Vagina (tissue), 2 donors: ENCODE results near the gene MED20. TPM values are rescaled to one million over a fixed set of nuclear protein-coding genes. Genes with fewer than 3 reads are reported as not detected.

Experiments used
- DNase-seq, 2 donors: peaks; one replicate each; pipeline ENCODE4 v3.0.0-alpha.2; 2017; ENCODE audit errors: extremely low spot score in 2 of 2
- H3K27ac ChIP-seq: fragments of 200-600 bp; sonication (generic); one replicate; pipeline ENCODE4 v1.5.1; 2019
- H3K27me3 ChIP-seq: fragments of 200-600 bp; sonication (generic); one replicate; pipeline ENCODE4 v1.5.1; 2019
- H3K36me3 ChIP-seq, 2 donors: fragments of 200-600 bp; sonication (generic); one replicate each; pipeline ENCODE4 v1.5.1; 2017 to 2019
- H3K4me1 ChIP-seq: fragments of 200-600 bp; sonication (generic); one replicate; pipeline ENCODE4 v1.5.1; 2019
- H3K4me3 ChIP-seq, 2 donors: fragments of 200-600 bp; sonication (generic); 1 replicate in 1 of 2; 2 replicates in 1 of 2; pipeline ENCODE4 v1.5.1; 2016 to 2019
- H3K9me3 ChIP-seq: fragments of 200-600 bp; sonication (generic); one replicate; pipeline ENCODE4 v1.5.1; 2019
- POLR2A ChIP-seq, 2 donors: fragments of 450-650 bp; IDR thresholded peaks; one replicate each; pipeline ENCODE4 v1.6.1; 2017; ENCODE audit warnings: antibody characterized with exemption in 2 of 2, mild to moderate bottlenecking in 2 of 2, moderate library complexity in 2 of 2
- POLR2AphosphoS5 ChIP-seq, 2 donors: sonication (generic); formaldehyde crosslinking; IDR thresholded peaks; one replicate each; pipeline ENCODE4 v1.9.0; 2017; ENCODE audit warnings: antibody characterized with exemption in 2 of 2, mild to moderate bottlenecking in 2 of 2, low read depth in 1 of 2; ENCODE audit not compliant: insufficient read depth in 1 of 2
- intact Hi-C: fragments of 100-400 bp; cut with DNase I; formaldehyde crosslinking; loops from one replicate; pipeline ENCODE4 v1.15.1; 2023
- total RNA-seq: library from RNA; depleted of rRNA; stranded (reverse); fragments of >200 nt; gene quantifications from one replicate; pipeline ENCODE4 v1.2.3, GENCODE V29; 2016
- TF ChIP-seq, protein P1 (sequence below), 3 experiments: fragments of 450-650 bp in 2 of 3; fragments of 200-600 bp in 1 of 3; sonication (generic) in 1 of 3; IDR thresholded peaks; one replicate each; pipeline ENCODE4 v1.5.1; 2017 to 2019; ENCODE audit warnings: antibody characterized with exemption in 3 of 3, mild to moderate bottlenecking in 2 of 3, moderate library complexity in 2 of 3

Gene MED20
- total RNA-seq, 1 donor from 2014 or later: 9.6 TPM

DNA sequence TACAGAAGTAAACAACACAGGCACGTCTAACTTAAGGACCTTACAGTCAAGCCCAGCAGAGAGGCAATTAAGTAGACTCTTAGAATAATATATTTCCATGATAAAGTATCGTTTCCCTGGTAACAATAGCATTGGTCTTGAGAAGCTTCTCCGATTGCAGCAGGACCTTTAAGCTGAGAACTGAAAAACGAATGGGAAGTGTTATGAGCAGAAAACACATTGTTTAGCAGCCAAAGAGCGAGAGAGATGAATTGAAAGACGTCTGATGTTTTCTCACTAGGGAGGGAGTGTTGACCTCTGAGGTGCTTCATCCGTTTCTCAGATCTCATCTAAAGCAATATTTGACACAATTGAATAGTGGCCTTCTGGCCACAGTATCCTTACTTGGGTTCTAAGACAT, 1.2 kb upstream of the MED20 start:
- Histone ChIP-seq H3K4me3 (peak overlapping the region; percentile 86 to 97), H3K36me3 (peaks cover 0 to 2% of the 10 kb centered on the region in 2 donors), H3K9me3 (no peaks in the 10 kb centered on the region), H3K4me1 (peaks cover 47% of the 10 kb centered on the region), H3K27ac (peak overlapping the region; percentile 90), H3K27me3 (no peaks in the 10 kb centered on the region)
- intact Hi-C loops: no loop called here
- no peak for DNase-seq
- TF ChIP-seq POLR2AphosphoS5 (IDR thresholded peaks at IDR 0.05; ENCODE audit: insufficient read depth in 1 of 2, low read depth in 1 of 2) (no peak), POLR2A (IDR thresholded peaks at IDR 0.05) (no peak)
- TF ChIP-seq, protein P1, sequence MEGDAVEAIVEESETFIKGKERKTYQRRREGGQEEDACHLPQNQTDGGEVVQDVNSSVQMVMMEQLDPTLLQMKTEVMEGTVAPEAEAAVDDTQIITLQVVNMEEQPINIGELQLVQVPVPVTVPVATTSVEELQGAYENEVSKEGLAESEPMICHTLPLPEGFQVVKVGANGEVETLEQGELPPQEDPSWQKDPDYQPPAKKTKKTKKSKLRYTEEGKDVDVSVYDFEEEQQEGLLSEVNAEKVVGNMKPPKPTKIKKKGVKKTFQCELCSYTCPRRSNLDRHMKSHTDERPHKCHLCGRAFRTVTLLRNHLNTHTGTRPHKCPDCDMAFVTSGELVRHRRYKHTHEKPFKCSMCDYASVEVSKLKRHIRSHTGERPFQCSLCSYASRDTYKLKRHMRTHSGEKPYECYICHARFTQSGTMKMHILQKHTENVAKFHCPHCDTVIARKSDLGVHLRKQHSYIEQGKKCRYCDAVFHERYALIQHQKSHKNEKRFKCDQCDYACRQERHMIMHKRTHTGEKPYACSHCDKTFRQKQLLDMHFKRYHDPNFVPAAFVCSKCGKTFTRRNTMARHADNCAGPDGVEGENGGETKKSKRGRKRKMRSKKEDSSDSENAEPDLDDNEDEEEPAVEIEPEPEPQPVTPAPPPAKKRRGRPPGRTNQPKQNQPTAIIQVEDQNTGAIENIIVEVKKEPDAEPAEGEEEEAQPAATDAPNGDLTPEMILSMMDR (IDR thresholded peaks at IDR 0.05): no peak

DNA sequence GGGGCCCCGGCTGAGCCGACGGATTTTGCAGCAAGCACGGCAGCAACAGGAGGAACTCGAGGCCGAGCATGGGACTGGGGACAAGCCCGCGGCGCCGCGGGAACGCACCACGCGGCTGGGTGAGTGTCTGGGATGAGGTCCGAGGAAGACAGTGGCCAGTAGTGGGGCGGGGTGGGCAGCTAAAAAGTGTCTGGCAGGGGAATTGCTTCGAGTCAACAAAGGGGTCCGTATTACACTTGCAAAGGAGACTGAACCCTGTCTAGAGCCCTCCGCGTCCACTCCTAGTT, 716 bp upstream of the MED20 start:
- Histone ChIP-seq H3K27ac (peak overlapping the region; percentile 90), H3K27me3 (no peaks in the 10 kb centered on the region), H3K36me3 (no peaks in the 10 kb centered on the region), H3K4me1 (peaks cover 50% of the 10 kb centered on the region), H3K9me3 (no peaks in the 10 kb centered on the region), H3K4me3 (peak overlapping the region; percentile 86 to 97)
- DNase-seq: no peak
- TF ChIP-seq POLR2AphosphoS5 (IDR thresholded peaks at IDR 0.05; ENCODE audit: insufficient read depth in 1 of 2, low read depth in 1 of 2) (no peak), POLR2A (IDR thresholded peaks at IDR 0.05) (no peak)
- TF ChIP-seq, protein P1 (IDR thresholded peaks at IDR 0.05): no peak
- intact Hi-C loops: loop anchor here (2.0 kb wide), 1 partner anchor 135 kb away; the partner anchor contains the start of gene TOMM6

DNA sequence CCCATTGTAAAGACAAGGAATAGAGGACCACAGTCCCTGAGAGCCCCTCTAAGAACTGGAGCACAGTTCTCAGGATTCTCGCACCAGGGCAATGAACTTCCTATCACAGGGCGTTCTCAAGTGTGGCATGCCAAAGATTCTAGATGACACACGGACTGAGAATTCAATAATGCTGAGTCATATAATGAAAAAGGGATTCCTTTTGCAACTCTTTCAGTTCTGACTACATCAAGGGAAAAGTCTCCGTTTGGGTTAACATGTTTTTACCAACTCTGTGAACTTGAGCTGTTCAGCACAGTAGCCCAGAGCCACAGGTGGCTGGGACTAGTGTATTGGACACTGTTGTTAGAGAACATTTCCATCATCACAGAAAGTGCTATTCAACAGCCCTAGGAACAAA, 3.4 kb downstream of the MED20 start:
- peaks cover 0 to 24% of the 10 kb centered on the region in 2 donors for H3K36me3 ChIP-seq
- intact Hi-C loops: no loop called here
- DNase-seq: no peak
- H3K4me3 ChIP-seq: no peak overlapping the region
- H3K27ac ChIP-seq: no peak overlapping the region
- TF ChIP-seq, protein P1 (IDR thresholded peaks at IDR 0.05): no peak
- TF ChIP-seq POLR2AphosphoS5 (IDR thresholded peaks at IDR 0.05; ENCODE audit: insufficient read depth in 1 of 2, low read depth in 1 of 2): no peak
- TF ChIP-seq POLR2A (IDR thresholded peaks at IDR 0.05): no peak
- no peaks in the 10 kb centered on the region for H3K9me3 ChIP-seq
- H3K27me3 ChIP-seq: no peaks in the 10 kb centered on the region
- peaks cover 33% of the 10 kb centered on the region for H3K4me1 ChIP-seq

DNA sequence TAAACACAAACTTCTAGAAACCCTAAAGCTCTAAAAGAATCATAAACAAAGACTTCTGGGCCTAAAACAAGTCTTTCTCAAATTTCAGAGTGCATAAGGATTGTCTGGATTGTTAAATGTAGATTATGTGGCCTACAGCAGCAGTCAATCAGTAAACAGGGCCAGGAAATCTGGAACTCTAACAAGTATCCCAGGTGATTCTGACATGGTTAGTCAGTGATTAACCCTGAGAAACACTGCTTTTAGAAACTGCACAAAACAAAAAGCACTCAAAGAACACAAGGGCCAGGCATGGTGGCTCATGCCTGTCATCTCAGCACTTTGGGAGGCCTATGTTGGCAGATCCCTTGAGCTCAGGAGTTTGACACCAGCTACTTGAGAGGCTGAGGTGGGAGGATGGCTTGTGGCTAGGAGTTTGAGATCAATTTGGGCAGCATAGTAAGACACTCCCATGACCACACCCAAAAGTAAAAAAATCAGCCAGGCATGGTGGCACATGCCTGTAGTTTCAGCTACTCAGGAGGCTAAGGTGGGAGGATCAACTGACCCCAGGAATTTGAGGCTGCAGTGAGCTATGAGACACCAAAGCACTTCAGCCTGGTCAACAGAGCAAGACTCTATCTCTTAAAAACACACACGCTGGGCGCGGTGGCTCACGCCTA, 5.9 kb downstream of the MED20 start:
- Histone ChIP-seq H3K27ac (no peak overlapping the region), H3K27me3 (no peaks in the 10 kb centered on the region), H3K4me3 (no peak overlapping the region), H3K4me1 (peaks cover 19% of the 10 kb centered on the region), H3K36me3 (peaks cover 0 to 24% of the 10 kb centered on the region in 2 donors), H3K9me3 (no peaks in the 10 kb centered on the region)
- no peak for TF ChIP-seq POLR2A (IDR thresholded peaks at IDR 0.05)
- no peak for TF ChIP-seq POLR2AphosphoS5 (IDR thresholded peaks at IDR 0.05; ENCODE audit: insufficient read depth in 1 of 2, low read depth in 1 of 2)
- TF ChIP-seq, protein P1 (IDR thresholded peaks at IDR 0.05): no peak
- DNase-seq: no peak
- intact Hi-C loops: no loop called here

DNA sequence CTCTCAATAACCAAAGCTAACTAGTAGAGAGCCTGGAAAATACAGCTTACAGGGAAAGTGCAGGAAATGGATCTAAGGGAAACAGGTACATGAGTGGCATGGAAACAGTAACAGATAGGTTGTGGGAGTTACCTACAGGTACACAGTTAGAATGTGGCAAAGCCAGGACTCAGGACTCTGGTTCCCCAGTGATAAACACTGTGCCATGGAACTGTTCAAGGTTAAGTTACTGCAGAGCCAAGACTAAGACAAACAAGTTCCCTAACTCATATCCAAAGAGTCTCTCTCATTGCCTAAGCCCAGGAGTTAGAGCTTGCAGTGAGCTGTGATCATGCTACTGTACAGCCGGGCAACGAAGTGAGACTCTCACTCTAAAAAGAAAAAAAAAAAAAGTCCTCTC, 6.6 kb downstream of the MED20 start:
- Histone ChIP-seq H3K27ac (no peak overlapping the region), H3K27me3 (no peaks in the 10 kb centered on the region), H3K9me3 (no peaks in the 10 kb centered on the region), H3K36me3 (peaks cover 0 to 24% of the 10 kb centered on the region in 2 donors), H3K4me3 (no peak overlapping the region), H3K4me1 (peaks cover 12% of the 10 kb centered on the region)
- no peak for DNase-seq
- intact Hi-C loops: no loop called here
- no peak for TF ChIP-seq POLR2AphosphoS5 (IDR thresholded peaks at IDR 0.05; ENCODE audit: insufficient read depth in 1 of 2, low read depth in 1 of 2)
- no peak for TF ChIP-seq POLR2A (IDR thresholded peaks at IDR 0.05)
- TF ChIP-seq, protein P1 (IDR thresholded peaks at IDR 0.05): no peak
